Endothelial cell of hepatic sinusoid (primary cell): Measurements from ENCODE around the gene KLHL17.

Experiments used
- in situ Hi-C: cut with HindIII; loops from 2 replicates; pipeline ENCODE4 v1.10.0; 2017; ENCODE audit warnings: low sequenced_read_pairs

The KLHL17 gene

DNA sequence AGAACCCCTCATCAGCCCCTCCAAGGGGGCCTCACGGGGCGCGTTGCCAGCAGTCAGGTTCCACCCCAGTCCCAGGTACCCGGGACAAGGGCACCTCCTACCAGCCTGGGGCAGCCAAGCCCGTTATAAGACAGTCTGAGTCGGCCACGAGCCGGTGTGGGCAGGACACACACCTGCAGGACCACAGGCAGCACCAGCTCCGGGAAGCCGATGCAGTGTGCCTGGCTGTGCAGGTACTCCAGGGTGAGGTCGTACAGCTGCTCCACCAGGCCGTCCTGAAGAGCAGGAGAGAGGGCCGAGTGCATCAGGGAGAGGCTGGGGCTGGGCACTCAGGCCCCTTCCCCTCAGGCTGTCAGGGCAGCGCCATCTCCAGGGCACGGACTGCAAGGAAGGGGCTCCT, 12.4 kb upstream of the KLHL17 start:
- in situ Hi-C loops: no loop called here

DNA sequence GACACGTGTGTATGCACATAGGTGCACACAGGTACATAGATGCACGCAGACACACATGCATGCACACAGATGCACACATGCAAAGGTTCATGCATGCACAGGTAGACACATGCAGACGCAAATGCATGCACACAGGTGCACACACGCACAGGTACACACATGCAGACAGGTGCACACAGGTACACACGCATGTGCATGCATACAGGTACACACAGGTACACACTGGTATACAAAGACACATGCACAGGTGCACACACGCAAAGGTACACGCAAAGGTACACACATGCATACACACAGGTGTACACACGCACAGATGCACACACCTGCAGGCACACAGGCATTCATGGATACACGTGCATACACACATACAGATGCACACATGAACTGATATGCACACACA, 10.1 kb upstream of the KLHL17 start:
- in situ Hi-C loops: no loop called here

DNA sequence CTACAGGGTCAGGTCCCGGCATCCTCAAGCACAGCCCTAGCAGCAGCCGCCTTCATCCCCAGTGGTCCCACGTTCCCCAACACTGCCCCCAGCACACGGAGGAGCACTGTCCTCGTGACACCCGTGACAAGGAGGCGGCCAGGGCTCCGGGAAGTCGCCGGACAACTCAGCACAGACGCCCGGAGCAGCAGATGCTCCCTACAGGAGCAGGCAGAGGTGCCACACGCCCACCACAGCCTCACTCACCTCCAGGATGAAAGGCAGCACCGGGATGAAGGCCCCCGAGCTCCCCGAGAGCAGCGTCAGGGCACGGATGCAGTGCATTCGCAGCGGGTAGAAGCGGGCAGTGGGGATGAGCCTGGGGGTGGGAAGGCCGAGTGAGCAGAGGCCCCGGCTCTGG, 9.5 kb upstream of the KLHL17 start:
- in situ Hi-C loops: no loop called here

DNA sequence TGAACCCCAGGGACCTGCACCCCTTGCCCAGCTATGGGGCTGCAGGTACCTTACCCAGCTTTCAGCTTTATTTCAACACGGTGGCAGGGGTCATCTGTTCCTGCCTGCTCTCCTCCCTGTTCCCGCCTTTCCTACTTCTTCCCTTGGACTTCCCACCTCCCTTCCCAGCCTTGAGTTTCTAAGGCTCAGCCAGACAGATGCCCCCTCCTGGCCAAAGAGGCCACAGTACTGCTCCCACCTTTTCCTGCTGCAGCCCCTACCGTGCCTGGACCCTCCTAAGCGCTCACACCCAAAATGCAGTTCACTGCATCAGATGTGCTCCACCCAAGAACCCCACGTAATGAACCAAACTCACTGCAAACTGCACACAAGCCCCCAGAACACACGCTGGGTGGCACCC, 9.0 kb upstream of the KLHL17 start:
- in situ Hi-C loops: no loop called here

DNA sequence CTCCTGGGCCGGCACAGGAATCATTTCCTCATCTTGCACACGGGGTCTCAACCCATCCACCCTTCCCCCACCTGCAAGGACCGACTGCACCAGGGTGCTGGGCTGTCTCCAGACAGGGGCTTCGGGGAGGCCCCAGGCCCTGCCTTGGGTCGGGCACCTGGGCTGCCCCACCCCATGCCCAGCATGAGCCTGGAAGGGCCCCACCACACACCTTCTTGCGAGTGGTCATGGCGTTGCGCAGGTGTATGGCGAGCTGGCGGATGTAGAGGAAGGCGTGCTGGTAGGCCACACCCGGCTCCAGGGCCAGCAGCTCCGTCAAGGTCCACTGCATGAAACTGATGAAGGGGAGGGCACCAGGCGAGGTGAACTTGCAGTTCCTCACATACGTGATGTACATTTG, 8.2 kb upstream of the KLHL17 start:
- in situ Hi-C loops: no loop called here

DNA sequence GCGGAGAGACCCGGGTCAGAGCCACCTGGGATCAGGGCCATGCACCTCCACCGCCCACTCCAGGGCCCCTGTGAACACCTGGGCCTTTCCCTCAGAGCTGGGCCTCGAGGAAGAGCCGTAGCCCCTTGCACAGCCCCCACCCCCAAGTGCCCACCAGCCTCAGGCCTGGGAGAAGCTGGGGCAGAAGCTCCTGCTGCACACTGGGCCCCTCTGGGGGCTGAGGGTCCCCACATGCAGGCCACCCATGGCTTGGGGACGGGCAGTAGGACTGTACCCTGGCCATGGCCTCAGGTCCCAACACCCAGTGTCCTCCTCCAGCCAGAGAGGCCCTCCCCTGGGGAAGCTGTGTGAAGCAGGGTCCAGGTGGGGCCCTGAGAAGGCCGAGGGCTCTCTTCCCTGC, 7.8 kb upstream of the KLHL17 start:
- in situ Hi-C loops: no loop called here

DNA sequence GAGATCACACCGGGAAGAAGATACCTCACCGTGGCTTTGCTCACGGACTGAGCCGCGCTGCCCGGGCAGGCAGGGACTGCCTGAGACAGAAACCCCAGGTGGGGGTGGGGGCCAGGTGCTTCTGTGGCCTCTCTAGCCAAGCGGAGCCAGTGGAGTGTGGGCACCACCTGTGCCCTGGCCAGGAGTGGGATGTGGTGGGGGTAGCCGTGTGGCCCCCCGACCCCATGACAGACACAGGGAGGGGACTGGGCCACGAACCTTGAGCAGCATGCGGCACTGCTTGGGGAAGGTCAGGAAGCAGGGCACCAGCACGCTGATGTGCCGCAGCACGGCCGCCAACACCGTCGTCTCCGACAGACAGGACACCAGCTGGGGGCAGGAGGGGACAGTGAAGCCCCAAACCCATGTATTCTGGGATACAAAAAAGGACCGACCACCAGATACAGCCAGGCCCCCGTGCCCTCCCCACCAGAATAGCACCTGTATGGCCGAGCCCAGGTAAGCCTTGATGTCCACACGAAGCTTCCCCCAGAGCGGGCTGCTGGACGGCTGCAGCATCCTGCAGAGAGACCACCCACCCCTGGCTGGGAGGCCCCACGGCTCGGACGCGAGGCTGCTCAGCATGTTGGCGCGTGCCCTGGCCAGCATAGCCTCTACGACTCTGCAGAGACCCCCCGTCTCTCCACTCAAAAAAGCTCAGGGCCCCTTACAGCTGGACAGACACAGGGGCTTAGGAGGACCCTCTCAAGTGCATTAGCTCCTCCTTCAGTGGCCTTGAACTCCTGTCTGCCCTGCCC, 6.7 kb upstream of the KLHL17 start:
- in situ Hi-C loops: no loop called here

DNA sequence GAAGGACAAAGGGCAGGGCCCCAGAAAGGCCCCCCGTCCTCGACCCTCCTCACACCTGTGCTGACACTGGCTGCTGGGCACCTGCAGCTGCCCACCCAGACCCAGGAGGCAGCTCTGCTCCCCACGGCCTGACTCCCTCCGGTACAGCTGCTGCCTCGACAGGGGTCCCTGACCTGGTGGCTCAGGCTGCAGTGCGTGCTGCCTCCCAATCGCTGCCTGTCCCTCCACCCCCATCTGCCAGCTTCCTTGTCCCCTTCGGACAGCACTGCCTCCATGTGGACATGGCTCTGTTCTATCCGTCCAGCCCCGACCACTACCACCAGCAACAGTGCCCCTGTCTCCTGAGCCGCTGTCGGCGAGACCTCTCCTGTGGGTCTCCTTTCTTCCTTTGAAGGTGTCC, 5.5 kb upstream of the KLHL17 start:
- in situ Hi-C loops: no loop called here

DNA sequence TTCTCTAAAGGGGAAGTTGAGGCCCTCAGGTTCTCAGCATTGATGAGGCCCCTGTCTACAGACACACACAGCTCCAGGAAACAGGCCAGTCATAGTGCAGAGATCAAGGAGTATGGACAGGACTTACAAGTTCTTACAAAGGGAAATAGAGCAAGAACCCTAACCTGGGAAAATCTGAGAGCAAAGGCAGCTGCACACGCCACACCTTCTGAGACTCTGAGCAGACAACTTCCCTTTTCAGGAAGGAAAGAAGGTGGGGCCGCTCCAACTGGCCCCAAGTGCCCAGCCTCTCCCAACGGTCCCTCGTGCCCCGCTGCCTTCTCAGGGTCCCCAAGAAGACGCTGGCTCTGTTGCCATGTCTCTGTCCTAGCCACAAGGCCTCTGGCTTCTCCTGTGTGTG, 4.9 kb upstream of the KLHL17 start:
- in situ Hi-C loops: no loop called here

DNA sequence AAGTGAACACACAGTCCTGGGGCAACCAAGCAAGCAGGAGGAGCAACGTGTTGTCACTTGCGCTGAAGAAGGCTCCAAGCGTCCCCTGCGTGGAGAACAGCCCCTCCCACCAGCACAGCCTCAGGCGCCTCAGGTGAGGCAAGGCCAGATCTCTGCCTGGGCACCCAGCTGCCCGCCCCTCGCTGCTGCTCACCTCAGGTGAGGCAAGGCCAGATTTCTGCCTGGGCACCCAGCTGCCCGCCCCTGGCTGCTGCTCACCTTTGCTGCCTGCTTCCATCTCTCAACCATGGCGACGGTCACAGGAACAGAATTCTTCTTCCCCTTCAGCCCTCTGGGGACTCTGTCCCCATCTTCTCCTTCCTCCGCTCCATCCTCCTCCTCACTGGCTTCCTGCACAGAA, 3.7 kb upstream of the KLHL17 start:
- in situ Hi-C loops: no loop called here

DNA sequence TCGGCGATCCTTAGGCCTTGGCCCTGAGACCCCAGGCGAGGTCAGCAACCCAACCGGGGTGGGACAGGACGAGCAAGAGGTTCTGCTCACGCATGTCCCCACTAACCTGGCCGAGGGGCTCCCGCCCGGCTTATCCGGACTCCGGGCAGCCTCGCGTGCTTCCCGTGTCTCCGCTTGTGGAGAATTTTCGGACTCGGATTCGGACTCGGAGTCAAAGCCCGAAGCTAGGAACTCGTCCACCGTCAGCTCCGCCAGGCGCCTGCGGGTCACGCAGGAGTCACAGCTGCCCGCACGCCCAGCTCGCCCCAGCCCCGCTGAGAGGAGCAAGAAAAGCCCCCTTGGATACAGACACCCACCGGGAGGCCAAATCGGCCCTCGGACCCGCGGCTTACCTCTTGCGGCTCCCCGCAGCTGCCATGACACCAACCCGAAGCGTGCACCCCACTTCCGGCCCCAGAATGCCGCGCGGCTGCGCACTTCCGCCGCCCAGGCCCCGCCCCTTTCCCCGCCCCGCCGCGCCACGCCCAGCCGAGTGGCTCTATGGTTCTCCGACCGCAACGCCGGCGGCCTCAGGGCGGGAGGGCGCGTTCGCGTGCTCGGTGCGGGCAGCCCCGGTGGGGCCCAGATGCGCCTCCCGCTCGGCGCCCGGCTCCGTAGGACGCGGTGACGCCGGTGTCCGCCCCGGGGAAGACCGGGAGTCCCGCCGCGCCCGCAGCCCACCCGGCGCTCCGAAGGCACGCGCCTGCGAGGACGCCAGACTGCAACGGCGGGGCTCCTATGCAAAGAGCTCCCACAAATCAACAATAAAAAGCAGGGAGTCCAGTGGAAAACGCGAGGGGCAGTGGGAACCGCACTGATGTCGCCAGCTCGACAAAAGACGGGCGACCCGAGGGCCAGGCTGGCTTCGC, 1.3 kb upstream of the KLHL17 start, which contains the start of gene NOC2L:
Gene NOC2L, minus strand, starts transcription at position 434 of the 908 bp plus-strand sequence. Its CDS starts 16 bp downstream, at position 418.
- in situ Hi-C loops: no loop called here

DNA sequence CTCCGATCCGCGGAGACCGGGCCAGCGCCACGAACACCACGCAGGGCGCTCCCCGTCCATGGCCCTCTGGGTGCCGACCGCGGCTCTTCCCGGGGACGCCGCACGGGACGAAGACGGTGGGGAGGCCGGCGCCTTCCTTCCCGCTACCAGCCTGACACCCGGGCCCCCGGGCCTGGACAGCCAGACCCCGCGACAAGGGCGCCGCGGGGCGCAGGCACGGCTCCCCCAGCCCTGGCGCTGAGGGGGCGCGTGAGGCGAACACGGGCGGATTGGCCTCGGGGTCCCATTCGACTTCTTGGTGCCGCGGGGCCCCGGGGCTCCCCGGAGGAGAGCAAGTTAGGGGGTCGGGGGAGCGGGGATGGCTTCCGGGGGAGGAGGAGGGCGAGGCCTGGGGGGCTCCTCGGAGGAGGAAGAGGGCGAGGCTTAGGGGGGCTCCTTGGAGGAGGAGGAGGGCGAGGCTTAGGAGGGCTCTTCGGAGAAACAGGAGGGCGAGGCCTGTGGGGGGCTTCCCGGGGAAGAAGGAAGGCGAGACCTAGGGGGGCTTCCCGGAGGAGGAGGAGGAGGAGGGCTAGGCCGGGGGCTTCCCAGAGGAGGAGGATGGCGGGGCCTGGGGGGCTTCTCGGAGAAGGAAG, 537 bp upstream of the KLHL17 start:
- in situ Hi-C loops: no loop called here

DNA sequence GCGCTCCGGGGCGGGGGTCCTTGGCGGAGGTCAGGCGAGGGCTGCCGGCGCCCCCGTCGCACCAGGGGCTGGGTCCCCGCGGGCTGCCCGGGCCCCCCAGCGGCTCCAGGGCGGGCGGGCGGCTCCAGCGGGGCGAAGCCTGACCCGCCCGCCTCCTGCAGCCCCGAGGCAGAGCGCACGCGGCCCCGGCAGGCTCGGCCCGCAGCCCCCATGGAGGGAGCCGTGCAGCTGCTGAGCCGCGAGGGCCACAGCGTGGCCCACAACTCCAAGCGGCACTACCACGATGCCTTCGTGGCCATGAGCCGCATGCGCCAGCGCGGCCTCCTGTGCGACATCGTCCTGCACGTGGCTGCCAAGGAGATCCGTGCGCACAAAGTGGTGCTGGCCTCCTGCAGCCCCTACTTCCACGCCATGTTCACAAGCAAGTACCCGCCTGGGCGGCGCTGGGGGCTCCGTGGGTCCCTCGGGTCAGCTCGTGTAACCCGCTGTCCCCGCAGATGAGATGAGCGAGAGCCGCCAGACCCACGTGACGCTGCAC, 817 bp downstream of the KLHL17 start:
- in situ Hi-C loops: no loop called here

DNA sequence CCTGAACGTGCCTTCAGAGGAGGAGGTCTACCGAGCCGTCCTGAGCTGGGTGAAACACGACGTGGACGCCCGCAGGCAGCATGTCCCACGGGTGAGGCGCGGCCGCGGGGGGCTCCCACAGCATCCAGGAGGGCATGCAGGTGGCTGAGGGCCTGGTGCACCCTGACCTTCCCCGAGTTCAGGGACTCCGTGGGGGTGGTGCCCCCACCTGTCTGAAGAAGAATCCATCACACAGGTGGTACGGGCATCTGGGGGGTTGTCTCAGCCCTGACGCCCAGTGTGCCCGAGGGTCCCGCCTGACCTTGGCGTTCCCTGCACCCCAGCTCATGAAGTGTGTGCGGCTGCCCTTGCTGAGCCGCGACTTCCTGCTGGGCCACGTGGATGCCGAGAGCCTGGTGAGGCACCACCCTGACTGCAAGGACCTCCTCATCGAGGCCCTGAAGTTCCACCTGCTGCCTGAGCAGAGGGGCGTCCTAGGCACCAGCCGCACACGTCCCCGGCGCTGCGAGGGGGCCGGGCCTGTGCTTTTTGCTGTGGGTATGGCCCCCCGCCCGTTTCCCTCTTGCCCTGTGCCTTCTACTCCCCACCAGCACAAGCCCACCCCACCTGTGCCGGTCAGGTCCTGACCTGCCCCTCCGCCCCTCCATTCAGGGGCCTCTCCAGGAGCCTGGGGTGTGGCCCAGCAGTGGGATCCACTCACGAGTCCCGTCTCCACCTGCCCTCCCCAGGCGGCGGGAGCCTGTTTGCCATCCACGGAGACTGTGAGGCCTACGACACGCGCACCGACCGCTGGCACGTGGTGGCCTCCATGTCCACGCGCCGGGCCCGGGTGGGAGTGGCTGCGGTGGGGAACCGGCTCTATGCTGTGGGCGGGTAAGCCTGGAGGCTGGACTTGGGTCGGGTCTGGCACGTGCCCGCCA, 2.3 kb downstream of the KLHL17 start:
- in situ Hi-C loops: no loop called here

DNA sequence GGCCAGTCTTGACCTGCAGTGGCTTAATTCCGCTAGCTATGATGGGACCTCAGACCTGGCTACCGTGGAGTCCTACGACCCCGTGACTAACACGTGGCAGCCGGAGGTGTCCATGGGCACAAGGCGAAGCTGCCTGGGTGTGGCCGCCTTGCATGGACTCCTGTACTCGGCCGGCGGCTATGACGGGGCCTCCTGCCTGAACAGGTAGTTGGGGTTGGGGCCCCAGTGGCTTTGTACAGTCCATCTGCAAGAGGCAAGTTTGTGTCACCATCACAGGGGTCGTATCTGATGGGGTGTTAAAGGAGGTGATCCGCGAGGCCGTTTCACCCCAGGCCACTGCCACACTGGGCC, 2.9 kb downstream of the KLHL17 start:
- in situ Hi-C loops: no loop called here

DNA sequence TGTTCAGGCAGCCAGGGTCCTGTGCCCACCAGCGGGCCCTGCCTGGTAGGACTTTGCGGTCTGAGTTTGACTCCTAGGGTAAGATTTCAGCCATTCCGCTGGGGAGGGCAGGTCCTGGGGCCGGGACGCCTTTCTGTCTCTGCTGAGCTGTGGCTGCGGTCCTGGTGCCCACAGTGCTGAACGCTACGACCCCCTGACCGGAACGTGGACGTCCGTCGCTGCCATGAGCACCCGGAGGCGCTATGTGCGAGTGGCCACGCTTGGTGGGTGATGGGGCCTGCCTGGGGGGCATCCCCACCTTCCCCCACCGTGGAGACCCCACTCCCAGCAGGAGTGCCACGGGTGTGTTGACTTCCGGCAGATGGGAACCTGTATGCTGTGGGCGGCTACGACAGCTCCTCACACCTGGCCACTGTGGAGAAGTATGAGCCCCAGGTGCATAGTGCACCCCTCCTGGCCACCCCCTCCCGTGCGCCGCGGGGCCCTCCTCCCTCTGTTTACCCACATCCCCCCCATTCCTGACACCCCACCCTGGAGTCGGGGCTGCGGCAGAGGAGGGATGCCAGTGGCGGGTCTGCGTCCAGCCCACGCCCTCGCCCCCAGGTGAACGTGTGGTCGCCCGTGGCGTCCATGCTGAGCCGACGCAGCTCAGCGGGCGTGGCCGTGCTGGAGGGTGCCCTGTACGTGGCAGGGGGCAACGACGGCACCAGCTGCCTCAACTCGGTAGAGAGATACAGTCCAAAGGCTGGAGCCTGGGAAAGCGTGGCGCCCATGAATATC, 3.6 kb downstream of the KLHL17 start:
- in situ Hi-C loops: no loop called here

DNA sequence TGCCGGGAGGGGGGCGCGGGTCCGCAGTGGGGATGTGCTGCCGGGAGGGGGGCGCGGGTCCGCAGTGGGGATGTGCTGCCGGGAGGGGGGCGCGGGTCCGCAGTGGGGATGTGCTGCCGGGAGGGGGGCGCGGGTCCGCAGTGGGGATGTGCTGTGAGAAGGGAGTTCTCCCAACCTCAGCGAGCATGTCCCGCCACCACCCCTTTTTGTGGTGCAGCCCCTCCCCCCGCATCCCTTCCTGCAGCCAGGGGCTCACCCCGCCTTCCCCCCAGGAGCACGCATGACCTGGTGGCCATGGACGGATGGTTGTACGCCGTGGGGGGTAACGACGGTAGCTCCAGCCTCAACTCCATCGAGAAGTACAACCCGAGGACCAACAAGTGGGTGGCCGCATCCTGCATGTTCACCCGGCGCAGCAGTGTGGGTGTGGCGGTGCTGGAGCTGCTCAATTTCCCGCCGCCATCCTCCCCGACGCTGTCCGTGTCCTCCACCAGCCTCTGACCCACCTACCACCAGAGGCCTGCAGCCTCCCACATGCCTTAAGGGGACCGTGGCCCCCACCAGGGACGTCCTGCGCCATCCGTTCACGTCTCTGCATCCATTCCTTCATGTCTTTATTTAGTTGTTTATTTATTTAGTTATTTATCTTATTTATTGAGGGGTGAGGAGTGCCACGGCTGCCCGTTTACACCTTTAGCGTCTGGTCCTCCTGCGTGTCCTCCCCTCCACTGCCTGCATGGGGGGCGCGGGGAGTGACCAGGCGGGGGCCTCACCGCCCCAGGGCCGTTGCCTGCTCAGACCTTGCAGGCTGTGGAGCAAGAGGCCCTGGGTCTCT, 4.5 kb downstream of the KLHL17 start:
- in situ Hi-C loops: no loop called here

DNA sequence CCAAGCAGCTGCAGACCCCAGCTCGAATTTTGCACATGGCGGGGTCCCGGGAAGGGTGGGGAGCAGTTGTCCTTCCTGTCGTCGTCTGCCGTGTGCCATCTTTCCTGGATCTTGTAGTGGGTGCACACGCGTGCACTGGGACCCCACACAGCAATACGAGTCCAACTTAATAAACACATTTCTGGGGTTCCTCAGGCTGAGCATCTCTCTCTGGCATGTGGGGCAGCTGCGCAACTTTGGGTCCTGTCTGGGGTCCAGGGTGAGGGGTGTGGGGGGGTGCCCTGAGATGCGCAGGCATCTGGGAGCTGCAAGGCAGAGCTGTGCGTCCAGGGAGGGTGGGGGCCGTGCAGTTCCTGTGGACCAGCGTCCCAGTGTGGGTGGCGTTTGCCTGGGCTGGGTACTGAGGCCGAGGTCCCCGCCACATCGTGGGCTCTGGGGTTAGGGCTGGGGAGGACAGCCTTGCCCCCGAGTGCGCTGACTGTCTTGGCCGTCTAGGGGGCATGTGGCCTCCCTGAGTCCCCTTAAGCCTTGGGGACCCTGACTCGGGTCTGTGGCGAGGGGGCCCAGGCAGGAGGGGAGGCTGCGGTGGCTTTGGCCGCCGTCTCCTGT, 5.2 kb downstream of the KLHL17 start:
- in situ Hi-C loops: no loop called here
